SK-N-SH (cell line): ENCODE results near the gene NCAM1.

Source experiments
- CTCF ChIP-seq: fragments of 200-600 bp; sonication (generic); IDR thresholded peaks from 2 replicates; pipeline ENCODE4 v1.6.1; 2017; ENCODE audit warnings: antibody characterized with exemption, mild to moderate bottlenecking, moderate library complexity
- EP300 ChIP-seq, 2 experiments: IDR thresholded peaks; 2 replicates each; pipeline versions ENCODE4 v1.4.0 to v1.6.1; 2012; ENCODE audit warnings: borderline replicate concordance in 1 of 2, low read depth in 1 of 2, low read length in 1 of 2
- EZH2phosphoT487 ChIP-seq: fragments of 200-600 bp; sonication (generic); IDR thresholded peaks from 2 replicates; pipeline ENCODE4 v1.6.1; 2017; ENCODE audit warnings: low read depth, mixed run types, mild to moderate bottlenecking, antibody characterized with exemption, moderate library complexity, borderline replicate concordance
- FOXM1 ChIP-seq: IDR thresholded peaks from 2 replicates; pipeline ENCODE4 v1.4.0; 2012; ENCODE audit warnings: low read depth, mild to moderate bottlenecking
- MXI1 ChIP-seq: IDR thresholded peaks from 2 replicates; pipeline ENCODE4 v1.6.1; 2012; ENCODE audit warnings: mild to moderate bottlenecking, low read depth, low read length, improper control_type of control experiment
- POLR2AphosphoS5 ChIP-seq: IDR thresholded peaks from 2 replicates; pipeline ENCODE4 v1.6.1; 2012; ENCODE audit warnings: low read depth, low read length
- RAD21 ChIP-seq: IDR thresholded peaks from 2 replicates; pipeline ENCODE4 v1.6.1; 2012; ENCODE audit warnings: mild to moderate bottlenecking, low read length
- USF1 ChIP-seq: IDR thresholded peaks from 2 replicates; pipeline ENCODE4 v1.4.0; 2012; ENCODE audit warnings: low read depth, borderline replicate concordance
- YY1 ChIP-seq: IDR thresholded peaks from 2 replicates; pipeline ENCODE4 v1.4.0; 2012; ENCODE audit warnings: low read depth, mild to moderate bottlenecking
- TF ChIP-seq, protein P1 (sequence below): IDR thresholded peaks from 2 replicates; pipeline ENCODE4 v1.6.1; 2012; ENCODE audit warnings: mild to moderate bottlenecking, low read depth, low read length, moderate library complexity

DNA sequence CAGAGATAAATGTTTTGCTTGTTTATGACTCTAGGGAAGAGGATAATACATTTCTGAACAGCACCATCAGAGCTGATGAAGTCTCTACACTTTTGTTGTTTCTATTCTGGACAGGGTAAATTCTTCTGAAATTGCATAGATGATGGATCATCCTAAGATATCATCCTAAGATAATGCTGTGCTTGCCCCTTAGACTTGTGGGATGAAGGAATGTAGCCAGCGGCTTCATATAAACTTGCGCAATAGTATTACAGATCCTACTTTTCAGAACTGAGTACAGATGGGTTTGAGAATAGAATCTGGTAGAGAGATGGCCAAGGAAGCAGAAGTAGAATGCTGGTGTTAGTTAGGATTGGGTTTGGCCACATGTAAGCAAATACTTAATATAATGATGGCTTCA lies 61.0 kb downstream of the NCAM1 start:
- TF ChIP-seq MXI1, result no peak
- TF ChIP-seq RAD21, result no peak
- no peak for TF ChIP-seq POLR2AphosphoS5
- TF ChIP-seq, protein P1, sequence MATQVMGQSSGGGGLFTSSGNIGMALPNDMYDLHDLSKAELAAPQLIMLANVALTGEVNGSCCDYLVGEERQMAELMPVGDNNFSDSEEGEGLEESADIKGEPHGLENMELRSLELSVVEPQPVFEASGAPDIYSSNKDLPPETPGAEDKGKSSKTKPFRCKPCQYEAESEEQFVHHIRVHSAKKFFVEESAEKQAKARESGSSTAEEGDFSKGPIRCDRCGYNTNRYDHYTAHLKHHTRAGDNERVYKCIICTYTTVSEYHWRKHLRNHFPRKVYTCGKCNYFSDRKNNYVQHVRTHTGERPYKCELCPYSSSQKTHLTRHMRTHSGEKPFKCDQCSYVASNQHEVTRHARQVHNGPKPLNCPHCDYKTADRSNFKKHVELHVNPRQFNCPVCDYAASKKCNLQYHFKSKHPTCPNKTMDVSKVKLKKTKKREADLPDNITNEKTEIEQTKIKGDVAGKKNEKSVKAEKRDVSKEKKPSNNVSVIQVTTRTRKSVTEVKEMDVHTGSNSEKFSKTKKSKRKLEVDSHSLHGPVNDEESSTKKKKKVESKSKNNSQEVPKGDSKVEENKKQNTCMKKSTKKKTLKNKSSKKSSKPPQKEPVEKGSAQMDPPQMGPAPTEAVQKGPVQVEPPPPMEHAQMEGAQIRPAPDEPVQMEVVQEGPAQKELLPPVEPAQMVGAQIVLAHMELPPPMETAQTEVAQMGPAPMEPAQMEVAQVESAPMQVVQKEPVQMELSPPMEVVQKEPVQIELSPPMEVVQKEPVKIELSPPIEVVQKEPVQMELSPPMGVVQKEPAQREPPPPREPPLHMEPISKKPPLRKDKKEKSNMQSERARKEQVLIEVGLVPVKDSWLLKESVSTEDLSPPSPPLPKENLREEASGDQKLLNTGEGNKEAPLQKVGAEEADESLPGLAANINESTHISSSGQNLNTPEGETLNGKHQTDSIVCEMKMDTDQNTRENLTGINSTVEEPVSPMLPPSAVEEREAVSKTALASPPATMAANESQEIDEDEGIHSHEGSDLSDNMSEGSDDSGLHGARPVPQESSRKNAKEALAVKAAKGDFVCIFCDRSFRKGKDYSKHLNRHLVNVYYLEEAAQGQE, result no peak
- TF ChIP-seq CTCF, result no peak
- TF ChIP-seq EZH2phosphoT487, result no peak
- TF ChIP-seq FOXM1, result no peak
- TF ChIP-seq EP300 (IDR thresholded peaks at IDR 0.05; ENCODE audit: borderline replicate concordance in 1 of 2, low read depth in 1 of 2, low read length in 1 of 2), result no peak
- TF ChIP-seq YY1, result no peak
- no peak for TF ChIP-seq USF1
